ENCODE results near the gene TUBB2A.
"Not testable (repeated sequence)": the region's sequence is repeated elsewhere in the genome, so short reads cannot be mapped to it uniquely, and the experiment has no call there.

Gene TUBB2A

DNA sequence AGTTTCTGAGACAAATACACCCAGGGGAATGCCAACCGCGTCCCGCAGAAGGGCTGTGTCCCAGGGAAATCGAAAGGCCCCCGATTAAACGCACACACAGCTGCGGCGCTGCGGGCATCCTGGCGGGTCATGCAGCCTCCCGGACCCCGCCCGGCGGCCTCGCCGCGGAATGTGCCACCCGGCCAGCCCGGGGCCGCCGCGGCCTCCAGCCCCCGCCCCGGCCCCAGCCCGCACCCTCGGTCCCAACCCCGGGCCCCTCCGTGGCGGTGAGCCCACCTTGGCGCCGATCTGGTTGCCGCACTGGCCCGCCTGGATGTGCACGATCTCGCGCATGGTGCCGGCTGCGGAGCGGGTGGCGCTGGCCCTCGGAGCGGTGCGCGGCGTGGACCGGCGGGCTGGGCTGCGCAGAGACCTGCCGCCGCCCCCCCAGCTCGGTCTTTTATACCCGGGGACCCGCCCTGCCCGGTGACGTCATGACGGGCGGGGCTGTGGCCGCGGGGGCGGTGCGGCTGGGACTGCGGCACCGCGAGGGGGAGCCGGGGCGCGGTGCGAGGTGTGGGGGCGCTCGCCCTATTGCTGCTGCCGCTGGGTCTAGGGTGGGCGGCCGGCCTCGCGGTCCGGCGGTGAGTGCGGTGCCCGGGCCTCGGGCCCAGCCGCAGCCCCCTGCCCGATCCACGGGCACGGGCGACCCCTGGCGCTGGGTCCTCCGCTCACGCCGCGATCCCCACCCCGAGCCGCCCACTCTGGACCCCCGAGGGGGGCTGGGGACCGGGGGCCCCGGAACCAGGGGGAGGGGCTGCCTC is at the start of gene TUBB2A:
TUBB2A (minus strand) TSS at position 414 of the 803 bp plus-strand sequence; CDS start at position 333, 81 bp downstream.
- peak; percentile 94 for DNase-seq

DNA sequence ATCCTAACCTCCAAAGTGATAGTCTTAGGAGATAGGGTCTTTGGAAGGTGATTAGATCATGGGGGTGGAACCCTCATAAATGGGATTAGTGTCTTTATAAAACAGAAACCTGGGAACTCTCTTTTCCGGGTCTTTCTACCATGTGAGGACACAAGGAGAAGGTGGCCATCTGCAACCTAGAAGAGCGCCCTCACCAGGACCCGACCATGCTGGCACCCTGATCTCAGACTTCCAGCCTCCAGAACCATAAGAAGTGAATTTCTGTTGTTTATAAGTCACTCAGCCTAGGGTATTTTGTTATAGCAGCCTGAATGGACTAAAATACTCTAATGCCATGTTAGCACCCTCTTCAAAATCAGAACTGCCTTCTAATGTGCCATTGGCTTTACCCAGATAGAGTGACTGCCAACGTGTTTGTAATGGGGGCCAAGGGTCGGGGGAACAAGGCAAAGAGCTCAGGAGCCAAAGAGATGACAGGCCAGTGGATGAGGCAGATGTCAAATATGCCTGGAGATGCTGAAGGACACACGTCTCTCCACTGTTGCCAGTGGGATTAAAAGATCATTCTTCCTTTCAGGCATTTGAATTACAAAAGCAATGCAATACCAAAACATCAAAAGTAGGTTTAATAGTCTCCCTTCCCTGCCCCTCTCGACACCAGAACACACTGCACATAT is 49.1 kb upstream of the TUBB2A start:
- DNase-seq, result no peak

DNA sequence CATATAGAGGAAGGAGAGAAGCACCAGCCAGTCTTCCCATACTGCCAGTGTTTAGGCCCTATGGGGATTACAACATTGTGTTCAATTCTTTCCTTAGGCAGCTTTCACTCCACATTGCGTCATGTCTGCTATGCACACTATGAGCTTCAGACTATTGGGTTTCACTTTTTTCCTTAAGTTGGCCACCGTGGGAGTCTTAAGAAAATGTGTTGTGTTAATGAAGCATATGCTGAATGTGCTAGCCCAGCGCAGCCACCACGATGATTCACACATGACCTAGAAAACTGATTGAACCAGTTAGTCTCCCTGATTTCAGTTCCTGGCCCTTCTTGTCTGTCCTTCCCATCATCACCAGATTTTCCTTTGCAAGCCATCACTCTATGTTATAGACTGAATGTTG is 48.6 kb upstream of the TUBB2A start:
- peak; percentile 94 for DNase-seq

DNA sequence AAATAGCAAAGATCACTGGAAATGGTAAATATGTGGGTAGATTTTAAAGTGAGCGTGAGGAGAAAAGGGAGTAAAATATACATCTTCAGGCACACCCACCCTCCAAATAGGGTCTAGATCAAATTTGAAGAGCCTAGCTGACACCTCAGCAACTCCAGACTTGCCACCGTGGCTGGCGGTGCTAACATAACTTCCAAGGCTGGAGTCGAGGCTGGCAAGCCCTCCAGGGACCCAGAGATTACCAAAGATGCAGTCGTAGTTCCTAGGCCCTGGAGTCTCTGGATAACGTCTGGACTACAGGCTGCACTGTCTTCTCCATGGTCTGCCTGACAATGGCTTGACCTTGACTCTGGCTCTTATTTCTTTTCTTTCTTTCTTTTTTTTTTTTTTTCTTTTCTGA is 47.6 kb upstream of the TUBB2A start:
- no peak for DNase-seq

DNA sequence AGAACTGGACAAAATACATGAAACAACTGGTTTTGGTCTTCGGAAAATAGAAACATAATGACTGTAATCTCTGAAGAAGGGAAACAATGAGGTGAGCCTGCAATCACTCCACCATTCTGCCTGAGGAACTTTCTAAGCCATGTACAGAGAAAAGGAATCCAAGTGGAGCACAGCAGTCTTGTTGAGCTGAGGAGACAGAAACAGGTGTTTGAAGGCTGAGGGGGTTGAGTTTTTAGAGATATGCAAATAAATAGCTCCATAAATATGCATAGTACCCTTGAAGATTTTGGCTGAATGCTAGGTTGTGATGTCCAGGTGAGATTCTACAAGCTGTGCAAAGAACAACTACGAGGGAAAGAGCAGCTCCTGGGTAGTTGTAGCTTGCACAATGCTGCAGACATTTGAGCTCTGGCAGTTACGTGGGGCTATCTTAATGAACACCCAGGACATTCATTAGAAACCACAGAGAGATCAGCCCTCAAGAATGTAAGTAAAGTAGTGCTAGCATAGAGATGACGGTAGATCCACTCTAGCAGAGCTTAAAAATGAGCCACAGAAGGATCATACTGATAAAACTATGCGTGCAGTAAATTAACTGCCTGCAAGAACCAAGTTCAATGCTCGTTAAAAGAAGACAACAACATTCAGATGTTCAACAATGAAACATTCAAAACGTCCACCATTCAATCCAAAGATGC is 45.8 kb upstream of the TUBB2A start:
- DNase-seq, result no peak

DNA sequence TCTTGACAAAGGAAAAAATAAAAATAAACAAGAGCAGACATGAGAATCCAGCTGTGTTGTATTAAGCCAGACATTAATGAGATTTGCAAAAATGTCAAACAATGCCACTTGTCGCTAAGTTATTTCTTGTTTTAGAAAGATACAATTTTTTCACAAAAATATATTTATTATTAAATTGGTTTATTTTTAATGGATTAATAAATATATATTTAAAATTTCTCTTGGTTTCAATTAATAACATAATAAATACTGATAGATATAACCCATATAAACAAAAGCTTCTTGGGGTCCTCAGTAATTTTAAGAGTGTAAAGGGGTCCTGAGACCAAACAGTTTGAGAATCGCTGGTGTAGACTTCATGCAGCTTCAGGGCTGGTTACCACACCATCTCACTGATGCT is 44.0 kb upstream of the TUBB2A start:
- DNase-seq, result no peak

DNA sequence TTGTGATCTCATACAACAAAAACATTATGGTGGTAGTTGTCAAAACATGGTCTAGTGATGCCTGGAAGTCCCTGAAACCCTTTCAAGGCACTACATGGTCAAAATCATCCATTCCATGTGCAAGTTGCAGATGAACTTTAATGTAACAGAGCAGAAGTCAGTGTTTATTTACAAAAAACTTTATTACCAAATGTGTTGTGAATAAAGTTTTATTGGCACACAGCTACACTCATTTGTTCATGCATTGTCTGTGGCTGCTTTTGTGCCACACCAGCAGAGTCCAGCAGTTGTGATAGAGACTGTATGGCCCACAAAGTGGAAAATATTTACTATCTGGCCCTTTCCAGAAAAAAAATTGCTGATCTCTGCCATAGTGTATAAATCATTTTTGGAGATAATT is 43.3 kb upstream of the TUBB2A start:
- no peak for DNase-seq

DNA sequence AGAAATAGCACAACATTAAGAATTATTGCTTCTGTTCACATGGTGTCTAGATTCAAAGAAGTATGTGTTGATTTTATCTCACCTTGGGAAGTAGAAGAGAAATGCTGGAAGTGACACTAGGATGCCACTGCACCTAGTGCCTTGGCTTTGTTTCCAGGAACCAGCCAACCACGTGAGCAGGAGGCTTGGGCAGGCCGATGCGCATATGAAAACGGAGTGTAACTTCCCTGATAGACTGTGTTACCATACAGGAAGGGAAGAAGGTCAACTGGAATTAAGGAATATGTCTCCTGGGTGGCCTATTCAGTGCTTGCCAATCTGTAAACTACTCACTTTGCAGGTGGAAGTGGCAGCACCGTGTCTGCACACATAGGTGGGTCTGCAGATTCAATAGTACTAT is 42.0 kb upstream of the TUBB2A start:
- DNase-seq, result no peak

DNA sequence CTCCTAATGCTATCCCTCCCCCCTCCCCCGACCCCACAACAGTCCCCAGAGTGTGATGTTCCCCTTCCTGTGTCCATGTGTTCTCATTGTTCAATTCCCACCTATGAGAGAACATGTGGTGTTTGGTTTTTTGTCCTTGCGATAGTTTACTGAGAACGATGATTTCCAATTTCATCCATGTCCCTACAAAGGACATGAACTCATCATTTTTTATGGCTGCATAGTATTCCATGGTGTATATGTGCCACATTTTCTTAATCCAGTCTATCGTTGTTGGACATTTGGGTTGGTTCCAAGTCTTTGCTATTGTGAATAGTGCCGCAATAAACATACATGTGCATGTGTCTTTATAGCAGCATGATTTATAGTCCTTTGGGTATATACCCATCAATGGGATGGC is 40.4 kb upstream of the TUBB2A start:
- not testable (repeated sequence) for DNase-seq

DNA sequence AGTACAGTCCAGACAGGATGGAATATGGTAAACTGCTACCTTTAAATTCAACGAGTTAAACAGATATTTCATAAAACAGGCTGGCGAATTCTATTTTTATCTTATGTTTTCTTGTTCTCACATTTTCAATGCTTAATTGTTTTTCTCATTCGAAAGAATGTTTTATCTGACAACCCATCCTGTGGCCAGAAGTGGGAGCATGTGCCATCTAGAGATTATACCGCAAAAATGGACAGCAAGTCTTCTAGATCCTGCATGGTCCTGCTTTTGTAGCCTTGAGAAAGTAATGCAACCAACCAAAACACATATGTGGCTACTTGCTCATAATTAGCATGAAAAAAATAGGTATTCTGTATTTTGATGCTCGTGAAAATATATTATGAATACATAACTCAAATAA is 39.4 kb upstream of the TUBB2A start:
- DNase-seq, result no peak

DNA sequence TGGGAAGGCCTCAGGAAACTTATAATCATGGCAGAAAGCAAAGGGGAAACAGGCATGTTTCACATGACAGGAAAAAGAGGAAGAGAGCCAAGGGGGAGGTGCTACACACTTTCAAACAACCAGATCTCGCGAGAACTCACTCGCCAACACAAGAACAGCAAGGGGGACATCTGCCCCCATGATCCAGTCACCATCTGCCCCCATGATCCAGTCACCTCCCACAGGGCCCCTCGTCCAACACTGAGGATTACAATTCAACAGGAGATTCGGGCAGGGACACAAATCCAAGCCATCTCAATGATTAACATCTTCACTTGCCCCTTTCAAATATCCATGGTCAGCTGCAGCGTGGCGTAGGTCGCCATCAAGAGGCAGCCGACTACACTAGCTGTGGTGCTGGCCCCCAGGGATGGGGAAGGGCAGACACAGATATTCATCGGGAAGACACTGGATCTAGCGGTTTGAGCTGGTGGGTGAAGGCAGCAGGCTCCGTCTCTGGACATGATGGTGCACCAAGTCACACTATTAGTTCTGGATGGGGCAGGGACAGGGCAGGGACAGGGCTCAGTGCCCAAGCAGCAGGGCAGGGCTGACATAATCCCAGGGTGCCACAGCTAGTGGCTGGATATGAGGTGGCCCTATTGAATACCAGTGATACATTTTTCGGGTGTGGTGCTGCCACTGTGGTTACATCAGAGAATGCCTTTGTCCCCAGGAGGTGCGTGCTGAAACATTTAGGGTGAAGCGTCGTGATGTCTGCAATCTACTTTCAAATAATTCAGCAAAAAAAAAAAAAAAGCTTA is 38.6 kb upstream of the TUBB2A start:
- DNase-seq, result no peak

DNA sequence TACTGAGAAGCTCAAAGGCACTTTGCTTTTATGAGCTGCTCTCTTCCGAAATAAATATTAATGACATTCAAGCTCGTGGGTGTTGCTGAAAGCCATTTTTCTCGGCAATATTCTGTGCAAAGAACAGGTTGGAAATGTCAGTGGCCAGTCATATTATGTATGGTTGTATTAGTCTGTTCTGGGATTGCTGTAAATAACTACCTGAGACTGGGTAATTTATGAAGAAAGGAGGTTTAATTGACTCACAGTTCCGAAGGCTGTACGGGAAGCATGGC is 38.0 kb upstream of the TUBB2A start:
- no peak for DNase-seq

DNA sequence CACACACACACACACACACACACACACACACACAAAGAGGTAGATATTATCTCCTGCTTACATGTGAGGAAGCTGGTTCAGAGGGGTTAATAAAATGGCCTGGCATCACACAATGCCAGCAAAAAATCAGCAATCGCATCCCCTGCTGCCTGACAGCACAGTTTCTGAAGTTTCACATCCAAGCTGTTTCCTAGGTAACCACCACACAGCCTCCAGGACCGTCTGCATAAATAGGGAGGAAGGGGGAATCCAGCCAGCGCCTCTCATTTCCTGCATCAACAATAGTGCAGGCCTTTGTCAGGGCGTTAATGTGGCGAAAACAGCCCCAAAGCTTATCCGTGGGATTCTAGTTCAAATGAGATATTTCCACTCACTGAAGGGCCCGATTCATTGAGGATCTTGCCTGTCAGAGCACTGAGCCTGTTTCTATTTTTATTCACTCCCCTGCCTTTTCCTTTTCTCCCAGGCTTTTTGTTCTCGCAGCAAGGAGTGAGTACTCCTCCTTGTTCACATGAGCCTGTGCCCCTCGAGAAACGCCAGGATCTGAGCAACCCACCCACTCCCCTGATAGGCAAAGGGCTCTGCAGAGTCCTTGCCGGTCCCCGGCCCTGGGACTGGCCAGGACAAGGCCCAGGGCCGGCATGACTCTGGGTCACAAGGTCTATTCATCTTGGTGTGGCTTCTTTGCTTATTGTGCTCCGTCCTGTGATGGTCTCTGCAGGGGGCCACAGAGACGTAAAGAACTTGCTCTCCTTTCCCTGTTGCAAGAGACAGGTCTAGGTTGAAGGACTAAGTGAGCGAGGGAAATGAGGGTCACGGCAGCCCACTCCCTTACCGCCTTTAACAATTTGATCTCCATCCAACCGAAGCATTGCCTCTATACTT is 37.4 kb upstream of the TUBB2A start:
- no peak for DNase-seq

DNA sequence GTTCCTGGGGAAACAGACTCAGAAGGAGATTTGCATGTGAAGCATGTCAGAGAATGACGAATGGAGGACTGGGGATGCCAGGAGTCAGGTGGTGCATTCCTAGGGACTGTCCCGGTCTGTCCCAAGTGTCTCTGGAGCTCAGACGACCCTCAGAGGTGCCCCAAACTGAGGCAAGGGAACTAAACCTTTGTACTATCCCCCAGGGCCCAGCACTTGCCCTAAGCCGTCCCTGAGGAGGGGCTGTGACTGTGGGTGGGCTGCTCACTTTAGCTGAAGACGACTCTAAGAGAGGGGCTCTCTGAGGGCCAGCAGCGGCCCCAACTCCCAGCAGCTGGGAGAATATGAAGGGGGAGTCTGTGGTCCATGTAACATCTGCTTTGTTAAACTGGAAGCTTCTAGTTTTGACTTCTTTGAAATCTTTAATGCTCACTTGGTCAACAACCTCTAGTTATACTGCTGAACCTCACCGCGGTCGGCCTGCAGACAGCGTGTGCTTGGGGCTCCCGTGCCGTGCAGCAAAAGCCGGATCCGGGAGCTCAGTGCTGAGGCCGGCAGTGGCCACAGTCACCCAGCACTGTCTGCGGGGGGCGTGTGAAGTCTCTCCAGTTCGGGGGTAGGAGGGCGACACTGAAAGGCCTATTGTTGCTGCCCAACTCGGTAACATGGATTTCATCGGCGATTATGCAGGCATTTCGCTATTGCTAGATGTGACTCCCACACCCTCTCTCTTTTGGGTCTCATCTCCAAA is 35.9 kb upstream of the TUBB2A start:
- no peak for DNase-seq

DNA sequence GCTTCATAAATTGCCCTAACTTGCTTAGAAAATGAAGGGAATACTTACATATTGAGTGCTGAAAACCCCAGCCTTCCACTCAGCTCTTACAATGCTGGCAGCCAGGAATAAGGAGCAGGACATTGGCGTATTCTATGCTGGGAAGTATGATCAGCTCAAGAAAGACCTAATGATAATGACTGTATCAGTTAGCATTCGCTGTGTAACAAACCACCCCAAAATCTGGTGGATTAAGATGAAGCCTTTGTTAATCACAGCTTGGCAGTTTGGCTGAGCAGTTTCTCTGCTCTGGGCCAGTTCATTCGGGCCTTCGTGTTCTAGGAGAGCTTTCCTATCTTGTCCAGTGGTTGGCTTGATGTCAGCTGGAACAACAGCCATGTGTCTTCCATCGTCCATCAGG is 33.4 kb upstream of the TUBB2A start:
- no peak for DNase-seq

DNA sequence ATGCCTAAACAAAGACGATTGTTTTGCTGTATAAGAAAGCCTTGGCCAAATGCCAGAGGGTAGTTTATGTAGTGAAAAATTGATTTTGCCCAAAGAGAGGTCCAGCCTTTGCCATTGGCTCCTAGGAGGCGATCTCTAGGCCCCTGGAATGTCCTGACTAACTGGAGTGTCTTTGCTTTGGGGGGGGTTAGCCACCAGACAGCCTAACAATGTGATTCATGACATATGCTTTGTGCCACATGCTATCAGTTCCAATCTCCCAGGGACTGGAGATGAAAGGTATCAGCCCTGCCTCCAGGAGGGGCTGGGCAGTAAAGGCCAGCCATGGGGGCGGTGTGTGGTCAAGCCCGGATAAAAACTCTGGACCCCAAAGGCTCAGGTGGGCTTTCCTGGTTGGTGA is 32.7 kb upstream of the TUBB2A start:
- DNase-seq, result no peak

DNA sequence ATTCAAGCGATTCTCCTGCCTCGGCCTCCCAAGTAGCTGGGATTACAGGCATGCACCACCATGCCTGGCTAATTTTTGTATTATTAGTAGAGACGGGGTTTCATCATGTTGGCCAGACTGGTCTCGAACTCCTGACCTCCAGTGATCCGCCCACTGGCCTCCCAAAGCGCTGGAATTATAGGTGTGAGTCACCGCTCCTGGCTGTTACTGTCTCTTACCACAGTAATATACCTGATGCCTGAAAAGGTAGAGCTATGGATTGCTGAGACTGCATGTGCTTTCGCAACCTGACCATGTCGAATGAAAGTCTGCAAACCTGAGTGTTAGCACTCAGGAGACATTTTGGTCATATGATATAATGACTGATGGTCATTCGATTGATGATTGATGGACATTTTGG is 31.8 kb upstream of the TUBB2A start:
- not testable (repeated sequence) for DNase-seq

DNA sequence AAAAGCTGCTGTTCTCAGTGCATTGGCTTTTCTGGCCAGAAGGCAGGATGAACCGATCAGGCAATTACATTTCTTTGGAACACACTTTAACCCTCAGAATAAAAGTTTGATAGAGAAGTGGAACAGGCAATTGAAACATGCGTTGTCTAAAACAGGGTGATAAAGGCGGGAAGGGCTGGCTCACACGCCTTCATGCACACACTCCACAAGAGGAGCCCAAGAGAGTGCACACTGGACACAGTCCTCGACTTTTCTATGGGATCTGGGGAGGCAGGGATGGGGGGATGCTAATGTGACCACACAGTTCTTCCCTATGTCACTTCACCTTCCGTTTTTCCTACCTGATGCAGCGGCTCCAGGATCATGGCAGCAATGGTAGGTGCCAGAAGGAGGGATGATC is 30.9 kb upstream of the TUBB2A start:
- no peak for DNase-seq

DNA sequence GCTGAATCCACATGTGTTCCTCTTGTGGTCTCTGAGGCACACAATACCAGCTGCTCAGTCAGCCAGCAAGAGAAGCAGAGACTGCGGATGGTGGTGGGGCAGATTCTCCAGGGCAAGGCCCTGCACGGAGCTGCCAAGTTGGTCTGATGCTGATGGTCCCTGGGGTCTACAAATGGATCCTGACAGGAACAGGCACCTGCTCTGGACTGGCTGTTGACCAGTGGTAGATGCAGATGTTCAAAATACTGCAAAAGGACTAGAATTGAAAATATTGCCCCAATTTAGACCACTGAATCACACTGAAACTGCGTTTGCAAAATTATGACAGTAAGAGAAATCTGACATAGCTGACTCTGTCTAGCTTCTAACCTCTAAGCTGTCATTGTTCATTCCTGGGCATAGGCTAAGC is 29.6 kb upstream of the TUBB2A start:
- DNase-seq, result no peak

DNA sequence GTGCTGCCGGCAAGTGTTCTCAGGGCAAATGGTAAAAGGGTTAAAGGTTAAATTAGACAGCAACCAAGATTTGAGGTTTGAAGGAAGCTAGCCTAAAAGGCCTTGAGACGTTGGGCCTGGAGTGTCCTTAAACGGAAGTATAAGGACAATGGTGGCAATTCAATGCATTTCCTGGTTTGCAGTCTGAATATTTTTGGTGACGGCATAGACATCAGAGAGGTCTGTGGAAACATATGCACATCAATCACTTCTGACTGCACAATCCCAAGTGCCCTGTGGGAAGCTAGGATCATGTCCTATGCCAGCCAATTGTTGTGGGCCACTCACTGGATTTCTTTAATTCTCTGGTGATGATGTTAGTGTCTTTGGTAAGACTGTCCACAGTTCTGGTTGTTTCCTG is 25.7 kb upstream of the TUBB2A start:
- DNase-seq, result no peak

DNA sequence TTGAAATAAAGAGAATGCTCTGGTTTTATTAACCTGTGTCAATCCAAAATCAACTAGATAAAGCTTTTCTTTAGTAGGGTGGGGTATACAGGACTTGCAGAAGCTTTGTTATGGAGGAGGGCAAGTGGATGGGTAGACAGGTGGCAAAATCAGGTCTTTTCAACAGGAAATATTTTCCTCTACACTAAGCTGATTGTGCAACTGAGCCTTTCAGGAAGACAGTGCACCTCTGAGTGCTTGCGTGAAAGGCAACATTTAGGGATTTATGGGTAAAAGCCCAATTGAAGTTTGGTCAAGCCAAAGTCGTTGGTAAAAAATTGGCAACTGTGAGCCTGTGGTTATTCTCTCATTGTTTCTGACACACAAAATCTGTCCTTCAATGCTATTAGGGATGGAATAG is 23.8 kb upstream of the TUBB2A start:
- no peak for DNase-seq

DNA sequence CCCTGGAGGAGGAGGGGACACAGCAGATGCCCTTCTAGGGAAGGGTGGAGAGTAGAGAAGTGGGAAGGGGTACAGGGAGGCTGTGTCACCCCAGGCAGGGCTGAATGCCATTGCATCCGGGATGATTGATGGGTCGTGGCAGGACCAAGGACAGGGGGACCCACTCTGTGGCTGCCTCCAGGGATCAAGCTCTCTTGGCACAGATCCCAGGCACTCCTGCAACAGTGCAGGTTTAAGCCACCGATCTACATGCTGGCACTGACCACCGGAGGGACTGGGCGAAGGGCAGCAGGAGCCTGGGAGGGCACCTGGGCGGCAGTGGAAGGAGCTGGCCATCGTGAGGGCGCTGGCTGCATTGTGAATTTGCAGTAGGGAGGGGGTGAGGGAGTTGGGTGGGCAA is 22.6 kb upstream of the TUBB2A start:
- DNase-seq, result not testable (repeated sequence)

Data from suppressor macrophage treated with lipopolysaccharide for 4 hours (primary cell).